ENCODE measurements around the gene FNTB.

GRCh38 chr14:64973826-64974225, 12.9 kb upstream of the FNTB start:
- TF ChIP-seq CTCF (conservative IDR thresholded peaks at IDR 0.05) (no peak), ZFX (IDR thresholded peaks at IDR 0.05) (no peak)
